Mesothelial cell of epicardium (in vitro differentiated cells): Measurements from ENCODE around the gene MAN1A1. TPM values are rescaled to one million over a fixed set of nuclear protein-coding genes. Genes with fewer than 3 reads are reported as not detected.

Source experiments
- DNase-seq, 2 experiments: peaks; one replicate each; pipeline ENCODE4 v3.0.0; 2021; ENCODE audit warnings: low spot score in 2 of 2; ENCODE audit not compliant: unreplicated experiment in 2 of 2
- H3K27ac Mint-ChIP-seq: 2 replicates; pipeline ENCODE4 v1.8.0; 2021; ENCODE audit warnings: mixed read lengths
- H3K27me3 Mint-ChIP-seq: 2 replicates; pipeline ENCODE4 v1.8.0; 2021; ENCODE audit warnings: low read depth, mixed read lengths
- H3K36me3 Mint-ChIP-seq: 2 replicates; pipeline ENCODE4 v1.8.0; 2021; ENCODE audit warnings: mixed read lengths
- H3K4me1 Mint-ChIP-seq: 2 replicates; pipeline ENCODE4 v1.8.0; 2021; ENCODE audit warnings: mixed read lengths
- H3K4me3 Mint-ChIP-seq: 2 replicates; pipeline ENCODE4 v1.8.0; 2021; ENCODE audit warnings: mild to moderate bottlenecking, moderate library complexity, mixed read lengths
- H3K9me3 Mint-ChIP-seq: 2 replicates; pipeline ENCODE4 v1.8.0; 2021; ENCODE audit warnings: mixed read lengths
- CTCF ChIP-seq: fragments of 200-600 bp; sonication (generic); IDR thresholded peaks from one replicate; pipeline ENCODE4 v1.5.0; 2021; ENCODE audit warnings: antibody characterized with exemption; ENCODE audit not compliant: unreplicated experiment
- total RNA-seq: library from RNA; stranded (reverse); gene quantifications from 3 replicates; pipeline ENCODE4 v1.2.1, GENCODE V29; 2021

Gene MAN1A1
- total RNA-seq, 1 donor from 2014 or later, result 51.1 TPM

GRCh38 chr6:119237177-119237715 is 112.3 kb downstream of the MAN1A1 start:
- Mint-ChIP-seq H3K36me3 (peaks cover 23% of the 10 kb centered on the region), H3K4me1 (peaks cover 9% of the 10 kb centered on the region), H3K4me3 (no peak overlapping the region), H3K9me3 (peaks cover 19% of the 10 kb centered on the region), H3K27me3 (no peaks in the 10 kb centered on the region), H3K27ac (no peak overlapping the region)
- no peak for TF ChIP-seq CTCF
- no peak for DNase-seq

- no peak for DNase-seq
- H3K4me1 Mint-ChIP-seq, result no peaks in the 10 kb centered on the region
- peaks cover 22% of the 10 kb centered on the region for H3K9me3 Mint-ChIP-seq
- TF ChIP-seq CTCF, result no peak
- no peak overlapping the region for H3K4me3 Mint-ChIP-seq
- H3K36me3 Mint-ChIP-seq, result peaks cover 36% of the 10 kb centered on the region
- H3K27ac Mint-ChIP-seq, result no peak overlapping the region
- H3K27me3 Mint-ChIP-seq, result no peaks in the 10 kb centered on the region
These were observed 114.6 kb downstream of the MAN1A1 start for GRCh38 chr6:119234941-119235340.

GRCh38 chr6:119234457-119234856 is 115.1 kb downstream of the MAN1A1 start:
- no peak for TF ChIP-seq CTCF
- peaks cover 22% of the 10 kb centered on the region for H3K9me3 Mint-ChIP-seq
- H3K27ac Mint-ChIP-seq, result no peak overlapping the region
- H3K36me3 Mint-ChIP-seq, result peaks cover 36% of the 10 kb centered on the region
- no peak for DNase-seq
- no peaks in the 10 kb centered on the region for H3K27me3 Mint-ChIP-seq
- H3K4me1 Mint-ChIP-seq, result no peaks in the 10 kb centered on the region
- H3K4me3 Mint-ChIP-seq, result no peak overlapping the region

GRCh38 chr6:119233312-119233984 is 116.1 kb downstream of the MAN1A1 start:
- TF ChIP-seq CTCF, result no peak
- no peak for DNase-seq
- no peak overlapping the region for H3K4me3 Mint-ChIP-seq

GRCh38 chr6:119231394-119231793 is 118.2 kb downstream of the MAN1A1 start:
- H3K4me3 Mint-ChIP-seq, result no peak overlapping the region
- no peak for TF ChIP-seq CTCF
- H3K27ac Mint-ChIP-seq, result no peak overlapping the region
- no peaks in the 10 kb centered on the region for H3K27me3 Mint-ChIP-seq
- no peak for DNase-seq
- no peaks in the 10 kb centered on the region for H3K4me1 Mint-ChIP-seq
- peaks cover 27% of the 10 kb centered on the region for H3K36me3 Mint-ChIP-seq
- H3K9me3 Mint-ChIP-seq, result peaks cover 14% of the 10 kb centered on the region

More at GRCh38 chr6:119233312-119233984, 116.1 kb downstream of the MAN1A1 start:
- peaks cover 36% of the 10 kb centered on the region for H3K36me3 Mint-ChIP-seq
- no peak overlapping the region for H3K27ac Mint-ChIP-seq
- no peaks in the 10 kb centered on the region for H3K4me1 Mint-ChIP-seq
- H3K27me3 Mint-ChIP-seq, result no peaks in the 10 kb centered on the region
- H3K9me3 Mint-ChIP-seq, result peaks cover 22% of the 10 kb centered on the region
